Stimulated activated naive CD4-positive, alpha-beta T cell treated with Interleukin-2 at 50 U/mL for 16 hours (primary cell): ENCODE results near the gene BNC2.
"Not testable (repeated sequence)": the region's sequence is repeated elsewhere in the genome, so short reads cannot be mapped to it uniquely, and the experiment has no call there.

ENCODE experiments used
- DNase-seq: peaks from one replicate; lab custom pipeline; 2025; lab: John Stamatoyannopoulos, UW

BNC2 gene

DNA sequence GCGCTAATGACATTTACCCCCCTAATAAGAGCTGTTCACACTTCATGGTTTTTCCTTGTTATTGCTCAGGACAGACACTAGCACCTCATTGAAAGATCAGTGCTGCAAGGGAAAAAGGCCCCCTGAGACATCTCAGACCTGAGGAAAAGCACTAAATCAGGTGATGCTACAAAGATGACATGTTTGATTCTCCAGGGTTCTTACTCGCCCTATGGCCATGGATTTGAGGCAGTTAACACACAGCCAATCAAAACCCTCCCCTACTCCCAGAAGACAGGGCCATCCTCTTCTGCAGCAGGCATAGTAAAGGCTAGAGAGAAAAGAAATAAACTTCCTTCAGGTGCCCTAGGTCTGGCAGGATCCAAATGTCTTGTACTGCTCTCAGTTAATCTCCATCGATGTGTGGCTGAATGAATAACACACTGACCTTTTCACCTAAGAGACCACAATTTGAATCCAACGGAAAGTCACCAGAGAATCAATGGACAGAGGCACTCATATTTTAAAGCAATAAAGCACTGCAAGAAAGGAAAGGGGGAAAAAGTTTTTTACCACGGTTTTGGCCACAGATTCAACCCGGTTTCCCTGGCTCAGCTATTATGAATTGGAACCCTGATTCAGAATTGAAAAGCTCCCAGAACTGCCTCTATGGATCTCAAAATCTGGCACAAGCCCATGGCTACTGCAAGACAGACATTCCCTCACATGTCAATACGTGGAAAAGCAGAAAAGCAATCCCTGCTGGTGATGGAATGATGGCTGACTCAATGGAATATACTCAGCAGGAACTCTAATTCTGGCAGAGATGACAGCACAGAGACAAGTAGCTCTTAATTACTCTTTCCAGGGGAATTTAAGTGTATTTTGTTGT, 329.5 kb downstream of the BNC2 start:
- no peak for DNase-seq

DNA sequence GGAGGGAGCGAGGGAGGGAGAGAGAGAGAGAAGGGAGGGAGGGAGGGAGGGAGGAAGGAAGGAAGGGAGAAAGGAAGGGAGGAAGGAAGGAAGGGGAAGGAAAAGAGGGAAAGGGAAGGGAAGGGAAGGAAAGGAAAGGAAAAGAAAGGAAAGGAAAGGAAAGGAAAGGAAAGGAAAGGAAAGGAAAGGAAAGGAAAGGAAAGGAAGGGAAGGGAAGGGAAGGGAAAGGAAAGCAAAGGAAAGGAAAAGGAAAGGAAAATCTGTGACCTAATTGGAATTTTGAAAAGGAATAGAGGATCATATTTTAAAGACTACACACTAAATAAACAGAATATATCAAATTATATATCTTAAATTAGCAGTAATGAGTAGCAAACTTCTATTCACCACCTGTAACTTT, 330.8 kb downstream of the BNC2 start:
- DNase-seq: not testable (repeated sequence)

DNA sequence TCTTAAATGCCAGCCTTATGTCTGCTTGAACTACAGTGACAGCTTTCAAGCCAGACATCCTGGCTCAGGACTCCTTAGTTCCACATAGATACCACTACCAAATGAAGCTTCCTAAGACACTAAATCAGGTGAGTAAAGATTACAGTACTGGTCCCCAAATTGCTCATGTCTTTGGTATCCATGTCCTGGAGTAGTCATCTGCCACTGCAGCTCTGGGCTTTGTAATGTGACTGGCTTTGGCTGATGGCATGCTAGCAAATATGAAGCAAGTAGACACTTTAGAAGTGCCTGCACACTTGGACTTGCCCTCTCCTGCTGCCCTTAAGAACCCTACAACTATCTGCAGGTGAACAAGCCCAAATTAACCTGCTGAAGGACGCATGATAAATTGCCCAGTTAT, 334.9 kb downstream of the BNC2 start:
- DNase-seq: no peak

DNA sequence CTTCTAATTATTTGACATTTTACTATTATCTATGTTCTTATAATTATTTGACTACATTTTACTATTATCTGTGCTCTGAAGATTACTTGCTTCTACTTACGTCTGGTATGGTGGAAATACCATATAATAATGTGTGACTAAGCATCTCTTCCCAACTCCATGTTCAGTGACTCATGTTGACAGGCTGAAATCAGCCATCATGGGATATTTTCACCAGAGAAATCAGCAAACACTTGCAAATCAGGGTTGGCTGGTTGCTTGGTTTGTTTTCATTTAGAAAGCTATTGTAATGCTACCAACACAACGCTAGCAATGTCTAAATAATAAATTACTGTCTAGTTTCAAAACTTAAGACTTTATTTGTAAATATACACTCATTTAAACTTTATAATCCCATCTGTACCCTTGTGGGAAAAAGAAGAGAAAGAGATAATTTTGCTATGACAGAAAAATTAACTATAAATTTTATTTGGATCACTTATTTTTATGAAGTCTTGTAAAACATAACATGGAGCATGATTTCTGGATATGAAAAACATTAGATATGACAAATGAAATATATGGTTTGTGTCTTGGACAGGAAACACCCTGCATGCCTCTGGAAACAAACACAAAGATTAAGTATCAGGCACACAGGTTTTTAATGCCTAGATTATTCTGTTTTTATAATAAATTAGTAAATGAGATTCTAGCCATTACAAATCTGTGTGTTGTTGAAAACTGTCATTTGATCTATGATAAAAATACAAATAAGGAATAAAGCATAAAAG, 337.6 kb downstream of the BNC2 start:
- no peak for DNase-seq

DNA sequence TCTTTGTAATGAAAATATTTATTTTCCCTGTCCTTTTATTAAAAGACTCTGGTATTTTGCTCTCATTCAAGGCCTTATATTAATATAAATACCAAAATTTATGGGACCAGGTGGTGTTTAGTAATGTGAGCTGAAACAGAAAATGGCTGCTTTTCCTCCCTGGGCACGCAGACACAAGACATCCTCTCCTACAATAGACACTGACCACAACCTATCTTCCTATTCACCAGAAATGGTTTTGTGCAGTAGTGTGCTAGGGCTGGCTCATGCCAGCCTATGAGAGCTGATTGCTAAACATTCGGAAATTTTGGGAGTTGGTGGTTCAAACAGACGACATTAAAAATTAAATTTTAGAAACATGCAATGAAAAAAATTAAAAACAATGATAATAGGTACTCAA, 338.2 kb downstream of the BNC2 start:
- DNase-seq: no peak

DNA sequence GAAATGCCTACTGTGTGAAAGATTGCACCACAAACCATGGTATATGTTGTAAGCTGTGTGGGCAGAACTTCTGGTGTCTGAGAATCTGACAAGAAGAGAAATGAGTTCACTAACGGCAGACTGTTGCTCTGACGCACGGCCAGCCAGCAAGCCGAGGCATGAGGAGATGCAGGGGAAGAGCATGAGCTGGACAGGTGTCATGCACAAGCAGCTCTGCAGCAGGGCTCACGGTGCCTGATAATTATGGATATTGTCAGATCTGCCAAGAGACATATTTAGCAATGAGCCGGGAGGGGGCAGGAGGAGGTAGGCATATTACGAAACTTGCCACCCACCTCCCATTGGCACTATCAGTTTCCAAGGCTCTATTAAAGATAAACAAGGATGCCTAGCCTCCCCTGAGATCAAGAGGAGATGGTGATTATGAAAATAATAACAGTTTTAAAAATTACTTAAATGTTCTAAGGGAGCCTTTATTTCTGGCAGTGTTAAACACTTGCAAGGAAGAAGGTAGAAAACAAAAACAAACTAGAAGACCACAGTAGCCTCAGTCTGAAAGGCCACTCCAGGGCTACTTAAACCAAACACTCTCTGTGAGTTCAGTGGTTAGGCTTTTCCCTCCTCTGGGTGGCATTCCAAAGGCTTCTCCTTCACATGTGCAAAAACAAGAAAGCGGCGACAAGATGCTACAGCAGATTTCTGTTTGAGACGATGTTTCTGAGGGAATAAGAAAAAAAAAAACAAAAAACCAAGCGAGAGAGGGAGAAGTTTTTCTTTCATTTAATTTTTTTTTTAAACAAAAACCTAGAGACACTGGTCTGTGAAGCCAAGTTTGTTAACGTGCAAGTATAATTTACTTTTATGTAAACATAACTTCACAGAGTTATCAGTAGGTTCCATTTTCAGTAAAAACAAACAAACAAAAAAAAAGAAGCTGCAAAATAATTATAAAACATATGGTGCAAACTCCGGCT, 339.5 kb downstream of the BNC2 start:
- no peak for DNase-seq

DNA sequence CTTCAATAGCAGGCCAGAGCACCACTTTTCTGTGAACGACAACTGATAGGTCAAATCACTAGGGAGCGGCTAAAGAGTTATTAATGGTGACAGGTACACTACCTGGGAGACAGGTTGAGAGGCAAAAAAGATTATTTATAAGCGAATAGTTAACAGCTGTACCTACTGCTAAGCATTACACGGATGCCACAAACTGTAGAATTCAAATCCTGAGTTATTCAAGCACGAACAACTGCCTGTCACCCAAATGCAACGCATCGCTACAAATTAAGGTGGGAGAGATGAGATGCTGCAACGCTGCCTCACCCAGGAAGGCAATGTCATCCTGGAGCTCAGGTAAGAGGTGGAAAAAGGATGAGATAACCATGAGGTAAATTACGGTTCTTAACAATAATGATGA, 342.9 kb downstream of the BNC2 start:
- DNase-seq: no peak

DNA sequence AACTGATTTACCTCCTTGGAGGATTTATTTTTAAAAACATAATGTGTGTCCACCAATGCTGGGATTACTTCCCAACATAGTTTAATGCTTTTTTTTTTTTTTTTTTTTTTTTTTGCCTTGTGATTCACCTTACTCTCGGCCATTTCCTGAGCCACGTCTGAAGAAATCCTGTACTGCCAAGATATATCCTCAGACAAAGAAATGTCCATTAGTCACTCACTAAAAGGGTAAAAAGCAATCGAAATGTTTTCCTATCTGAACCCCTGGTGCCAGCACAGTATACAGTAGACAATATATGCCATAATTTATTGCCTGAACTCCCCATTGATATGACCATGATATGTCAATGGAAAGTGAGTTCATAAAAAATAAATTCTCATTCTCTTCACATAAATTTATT, 344.1 kb downstream of the BNC2 start:
- DNase-seq: no peak

DNA sequence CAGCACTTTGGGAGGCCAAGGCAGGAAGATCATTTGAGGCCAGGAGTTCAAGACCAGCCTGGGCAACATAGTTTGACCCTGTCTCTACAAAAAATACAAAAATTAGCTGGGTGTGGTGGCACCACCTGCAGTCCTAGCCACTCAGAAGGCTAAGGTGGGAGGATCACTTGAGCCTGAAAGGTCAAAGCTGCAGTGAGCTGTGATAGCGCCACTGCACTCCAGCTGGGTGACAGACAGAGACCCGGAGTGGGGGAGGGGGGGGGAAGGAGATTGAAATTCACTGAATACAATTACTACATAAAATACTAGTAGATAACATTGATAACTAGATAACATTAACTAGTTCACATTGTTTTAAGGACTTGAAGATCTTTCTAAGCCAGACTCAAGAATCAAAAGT, 345.6 kb downstream of the BNC2 start:
- no peak for DNase-seq

DNA sequence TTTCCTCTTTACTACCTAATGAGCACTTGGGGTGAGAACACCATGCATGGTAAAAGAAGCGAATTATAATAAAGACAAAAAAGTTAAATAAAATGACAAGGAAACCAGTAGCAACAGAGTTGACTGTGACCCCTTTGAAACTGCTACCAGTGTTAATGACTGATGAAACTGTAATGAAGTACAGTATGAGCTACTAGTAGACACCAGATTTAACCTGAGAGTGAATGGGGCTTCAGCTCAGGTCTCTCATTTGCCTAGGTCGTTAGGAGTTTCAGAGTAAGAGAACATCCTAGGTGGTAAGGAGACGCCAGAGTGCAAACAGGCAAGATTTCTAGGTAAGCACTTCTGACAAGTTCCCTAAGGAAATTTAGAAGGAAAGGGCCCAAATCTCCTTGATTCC, 346.4 kb downstream of the BNC2 start:
- no peak for DNase-seq

DNA sequence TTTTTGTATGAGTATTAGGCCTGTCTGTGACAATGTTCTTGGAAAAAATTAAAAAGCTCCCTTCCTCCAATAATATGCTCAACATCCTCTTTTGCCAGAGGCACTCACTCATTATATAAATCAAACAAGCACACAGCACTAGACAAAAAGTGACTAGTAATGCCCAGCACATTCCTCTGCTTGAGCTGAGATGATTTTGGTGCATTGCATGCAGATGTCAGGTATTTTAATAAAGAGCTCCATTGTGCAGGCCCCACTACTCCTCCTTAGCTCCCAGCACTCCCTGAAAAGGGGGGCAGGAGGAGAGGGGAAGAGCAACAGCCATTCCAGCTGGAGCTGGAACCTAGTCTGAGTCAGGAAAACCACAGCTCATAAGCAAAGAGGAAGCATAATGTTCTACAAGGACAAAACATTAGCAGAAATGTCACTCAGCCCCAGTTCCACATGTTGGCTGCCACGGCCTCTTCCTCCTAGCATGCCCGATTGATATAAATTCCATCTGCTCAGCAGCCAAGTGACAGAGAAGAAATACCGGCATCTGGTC, 348.5 kb downstream of the BNC2 start:
- DNase-seq: no peak

DNA sequence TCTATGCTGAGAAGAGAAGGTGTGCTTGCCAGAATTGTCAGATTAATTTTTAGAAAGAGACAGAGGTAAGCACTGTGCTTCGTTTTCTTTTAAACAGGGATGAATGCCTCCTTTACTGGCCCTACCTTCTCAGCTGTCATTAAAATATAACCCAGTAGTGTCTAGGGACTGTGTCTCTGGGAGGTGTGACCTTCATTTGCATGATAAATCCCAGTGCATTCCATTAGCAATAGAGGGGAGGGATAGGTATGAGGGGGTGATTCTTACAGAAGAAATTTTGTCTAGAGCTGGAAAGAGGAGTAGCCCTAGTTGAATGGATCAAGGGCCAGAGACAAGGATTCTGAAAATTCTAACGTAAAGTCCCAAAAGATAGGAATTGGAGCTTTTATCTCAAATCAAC, 351.5 kb downstream of the BNC2 start:
- no peak for DNase-seq

DNA sequence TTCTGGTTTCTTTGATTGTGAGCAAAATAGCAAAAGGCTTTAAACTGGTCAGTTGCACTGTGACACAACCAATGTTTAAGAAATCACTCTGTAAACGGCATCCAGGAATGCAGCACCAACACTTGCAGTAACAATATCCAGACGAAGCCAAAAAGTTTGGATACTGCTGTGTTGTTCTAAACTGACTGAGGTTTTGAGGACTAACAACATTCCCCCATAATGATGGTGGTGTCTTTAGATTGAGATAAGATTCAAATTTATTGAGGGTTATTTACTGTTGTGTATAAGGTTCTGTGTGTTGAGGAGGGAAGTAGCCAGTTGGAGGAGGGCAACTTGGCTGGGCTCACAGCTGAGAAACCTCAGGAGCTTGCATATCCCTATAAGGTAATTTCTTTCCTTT, 353.6 kb downstream of the BNC2 start:
- no peak for DNase-seq

DNA sequence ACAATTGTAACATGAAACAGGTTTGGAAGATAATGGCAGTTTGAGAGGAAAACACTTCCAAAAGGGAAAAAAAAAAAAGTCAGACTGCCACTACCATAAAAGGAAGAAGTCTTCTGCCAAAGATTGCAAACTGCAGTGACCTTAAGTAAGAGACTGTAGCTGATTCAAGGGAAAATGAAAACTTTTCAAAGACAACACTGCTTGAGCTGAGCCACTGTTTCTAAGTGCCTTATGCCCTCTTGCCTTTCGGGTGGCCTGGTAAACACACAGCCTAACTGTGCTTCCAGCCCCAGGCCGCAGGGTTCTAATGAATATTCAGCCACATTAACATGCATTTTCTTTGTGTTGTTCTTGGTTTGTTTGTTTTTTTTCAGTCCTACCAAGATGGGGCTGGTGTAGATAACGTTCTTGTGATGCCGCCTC, 354.6 kb downstream of the BNC2 start:
- DNase-seq: no peak

DNA sequence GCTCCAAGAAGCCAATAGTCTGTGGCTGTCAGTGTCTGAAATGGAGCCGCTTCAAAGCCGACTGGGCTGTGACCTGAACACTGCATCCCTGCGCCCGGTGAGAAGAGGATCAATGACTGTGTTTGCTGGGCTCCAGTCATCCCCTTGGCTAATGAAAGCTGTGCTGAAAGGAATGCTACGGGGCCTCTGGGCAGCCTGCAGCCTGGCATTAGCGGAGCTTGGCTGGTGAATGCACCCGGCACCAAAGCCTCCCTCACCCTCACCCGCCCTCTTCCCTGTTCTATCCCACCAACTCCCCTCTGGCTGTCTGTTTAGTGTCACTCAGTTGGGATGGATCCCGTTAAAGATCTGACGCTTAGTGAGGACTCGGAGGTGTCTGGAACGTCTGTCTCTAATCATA, 355.3 kb downstream of the BNC2 start:
- DNase-seq: no peak

DNA sequence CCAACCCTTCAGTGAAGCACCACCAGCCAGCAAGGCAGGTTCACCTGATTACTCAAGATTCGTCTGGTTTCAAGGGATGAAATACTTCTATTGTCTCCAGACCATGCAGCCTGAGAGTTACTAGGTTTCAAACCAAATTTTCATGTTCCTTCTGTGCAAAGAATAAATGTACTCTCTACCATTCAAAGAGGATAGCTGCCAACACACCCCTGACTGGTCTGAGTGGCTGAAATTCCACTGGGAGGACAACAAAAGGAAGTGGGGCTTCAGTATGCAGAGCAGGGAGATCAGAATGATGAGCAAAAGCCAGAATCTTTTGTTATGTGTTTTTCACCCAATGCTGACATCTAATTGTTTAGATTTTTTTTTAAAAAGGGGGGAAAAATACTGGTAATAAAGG, 356.3 kb downstream of the BNC2 start:
- no peak for DNase-seq

DNA sequence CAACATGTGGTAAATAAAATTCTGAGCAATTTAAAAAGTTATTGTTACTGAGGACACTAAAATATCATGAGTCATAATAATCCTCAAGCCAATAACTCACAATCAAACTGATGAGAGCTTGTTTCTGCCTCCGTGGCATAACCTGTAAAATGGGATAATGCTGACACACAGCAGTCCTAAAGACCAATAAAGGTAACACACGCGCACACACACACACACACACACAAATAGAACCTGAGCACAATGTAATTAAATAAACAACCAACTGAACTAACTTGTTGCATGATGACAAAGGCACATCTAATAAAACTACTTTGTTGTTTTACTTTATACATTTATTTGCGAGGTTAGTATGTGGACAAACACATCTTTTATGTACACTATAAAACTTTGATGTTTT, 358.2 kb downstream of the BNC2 start:
- DNase-seq: no peak

DNA sequence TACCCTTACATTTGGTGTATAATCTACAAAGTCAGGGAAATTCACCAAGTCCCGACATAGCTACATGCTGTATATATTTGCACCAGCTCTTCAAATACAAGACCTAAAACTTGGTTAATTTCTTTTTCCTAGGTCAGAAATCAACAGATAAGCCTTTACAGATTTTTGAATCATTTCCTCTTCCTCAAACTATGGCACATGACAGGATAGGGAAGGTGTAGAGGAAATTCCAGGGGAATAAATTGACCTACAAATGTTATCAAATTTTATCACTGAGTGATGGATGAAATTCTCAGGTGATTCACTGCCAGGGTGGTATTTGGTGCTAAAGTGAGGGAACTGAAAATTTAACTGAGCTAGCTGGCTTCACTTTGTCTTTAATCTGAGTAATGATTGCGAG, 360.0 kb downstream of the BNC2 start:
- DNase-seq: no peak

DNA sequence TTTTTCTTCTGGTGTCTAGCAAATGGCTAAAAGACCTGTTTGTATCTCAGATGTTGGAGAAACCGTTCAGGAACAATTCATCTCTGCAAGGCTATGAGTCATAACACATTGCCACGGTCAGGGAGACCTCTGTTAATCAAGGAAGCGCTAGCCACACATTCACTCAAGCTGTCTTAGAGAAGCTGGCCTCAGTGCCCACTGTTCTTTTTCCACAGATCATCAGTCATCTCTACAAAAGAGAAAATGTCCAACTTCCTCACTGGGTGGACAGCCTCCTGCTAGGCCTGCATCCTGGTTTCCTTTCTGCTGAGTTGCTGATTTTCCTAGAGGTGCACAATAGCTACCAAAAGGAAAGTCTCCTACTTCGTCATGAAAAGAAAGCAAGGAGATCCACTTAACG, 360.5 kb downstream of the BNC2 start:
- no peak for DNase-seq

DNA sequence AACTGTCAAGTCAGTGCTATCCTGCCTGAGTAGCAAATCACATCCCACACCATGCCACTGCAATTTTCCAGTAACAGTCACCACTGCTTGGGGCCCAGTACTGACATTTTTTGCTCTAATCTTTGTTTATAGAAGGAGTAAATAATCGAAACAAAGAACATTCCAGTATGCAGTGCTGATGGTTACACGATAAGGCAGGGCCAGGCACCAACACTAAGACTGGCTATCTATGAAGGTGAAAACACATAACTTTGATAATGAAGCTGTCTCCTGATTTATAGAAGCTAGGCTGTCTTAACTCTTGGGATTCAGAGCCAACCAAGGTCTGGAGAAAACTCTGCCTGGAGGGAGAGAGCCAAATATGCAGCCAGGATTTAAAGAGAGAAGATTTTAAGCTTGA, 365.3 kb downstream of the BNC2 start:
- no peak for DNase-seq

DNA sequence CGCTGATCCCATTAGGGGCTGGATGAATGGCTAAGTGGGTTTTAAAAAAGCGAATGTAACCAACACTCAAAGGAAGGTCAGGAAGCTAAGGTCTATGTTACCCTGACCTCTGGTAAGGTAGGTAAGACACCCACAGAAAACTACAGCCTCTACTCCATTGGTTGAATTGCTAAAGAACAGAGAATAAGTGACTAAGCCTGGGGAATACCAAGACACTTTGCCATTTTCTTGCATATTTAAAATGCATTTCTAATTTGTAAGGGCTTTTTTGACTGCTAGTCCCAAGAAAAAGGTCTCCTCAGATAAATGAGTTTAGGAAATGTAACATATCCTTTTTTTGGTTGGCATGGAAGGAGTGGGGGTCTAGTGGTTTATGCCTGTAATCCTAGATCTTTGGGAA, 368.7 kb downstream of the BNC2 start:
- no peak for DNase-seq

DNA sequence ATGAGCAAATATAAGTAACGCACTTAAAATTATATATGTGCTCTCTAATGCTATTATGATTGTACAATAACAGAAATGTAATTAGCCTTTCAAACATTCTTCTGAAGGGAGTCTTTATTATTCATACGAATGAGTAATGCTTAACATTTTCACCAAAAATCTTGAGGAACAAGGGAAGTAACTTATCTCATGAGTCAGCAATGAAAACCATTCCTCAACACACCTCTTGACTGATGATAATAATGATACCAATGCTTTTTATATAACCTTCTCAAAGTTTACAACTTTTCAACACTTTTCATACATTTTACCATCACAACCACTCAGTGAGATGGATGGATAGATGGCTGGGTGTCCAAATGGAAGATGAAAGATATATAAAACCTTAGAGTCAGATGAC, 369.3 kb downstream of the BNC2 start:
- no peak for DNase-seq
